ENCODE measurements around the gene KIAA1614.

The KIAA1614 gene

GRCh38 chr1:180896161-180896560 lies 16.5 kb upstream of the KIAA1614 start:
- ChIA-PET POLR2A (no interaction called here), CTCF (interaction anchor here (2.6 kb wide), 1 partner anchor 271 kb away, joined by 7 read pairs; no protein-coding TSS in a partner anchor)
- H3K4me3 ChIP-seq (ENCODE audit: low read depth, low read length) = no peak overlapping the region
- TF ChIP-seq, protein P1, sequence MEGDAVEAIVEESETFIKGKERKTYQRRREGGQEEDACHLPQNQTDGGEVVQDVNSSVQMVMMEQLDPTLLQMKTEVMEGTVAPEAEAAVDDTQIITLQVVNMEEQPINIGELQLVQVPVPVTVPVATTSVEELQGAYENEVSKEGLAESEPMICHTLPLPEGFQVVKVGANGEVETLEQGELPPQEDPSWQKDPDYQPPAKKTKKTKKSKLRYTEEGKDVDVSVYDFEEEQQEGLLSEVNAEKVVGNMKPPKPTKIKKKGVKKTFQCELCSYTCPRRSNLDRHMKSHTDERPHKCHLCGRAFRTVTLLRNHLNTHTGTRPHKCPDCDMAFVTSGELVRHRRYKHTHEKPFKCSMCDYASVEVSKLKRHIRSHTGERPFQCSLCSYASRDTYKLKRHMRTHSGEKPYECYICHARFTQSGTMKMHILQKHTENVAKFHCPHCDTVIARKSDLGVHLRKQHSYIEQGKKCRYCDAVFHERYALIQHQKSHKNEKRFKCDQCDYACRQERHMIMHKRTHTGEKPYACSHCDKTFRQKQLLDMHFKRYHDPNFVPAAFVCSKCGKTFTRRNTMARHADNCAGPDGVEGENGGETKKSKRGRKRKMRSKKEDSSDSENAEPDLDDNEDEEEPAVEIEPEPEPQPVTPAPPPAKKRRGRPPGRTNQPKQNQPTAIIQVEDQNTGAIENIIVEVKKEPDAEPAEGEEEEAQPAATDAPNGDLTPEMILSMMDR (IDR thresholded peaks at IDR 0.05; ENCODE audit: insufficient read depth, low read length, missing control alignments) = no peak
- no peak for DNase-seq (ENCODE audit: low read depth, low spot score)

- TF ChIP-seq, protein P1 (IDR thresholded peaks at IDR 0.05; ENCODE audit: insufficient read depth, low read length, missing control alignments) = no peak
- no peak for DNase-seq (ENCODE audit: low read depth, low spot score)
- H3K4me3 ChIP-seq (ENCODE audit: low read depth, low read length) = no peak overlapping the region
- ChIA-PET POLR2A (interaction anchor here (0.6 to 0.9 kb wide), 2 partner anchors 13 to 15 kb away, joined by 3 to 4 read pairs; no protein-coding TSS in a partner anchor), CTCF (interaction anchor here (0.7 to 3.1 kb wide), 8 partner anchors 13 to 383 kb away, joined by 3 to 12 read pairs (median 4); partner anchors contain the start of gene KIAA1614)
Measured at GRCh38 chr1:180898441-180899219, 14.1 kb upstream of the KIAA1614 start.

DNA sequence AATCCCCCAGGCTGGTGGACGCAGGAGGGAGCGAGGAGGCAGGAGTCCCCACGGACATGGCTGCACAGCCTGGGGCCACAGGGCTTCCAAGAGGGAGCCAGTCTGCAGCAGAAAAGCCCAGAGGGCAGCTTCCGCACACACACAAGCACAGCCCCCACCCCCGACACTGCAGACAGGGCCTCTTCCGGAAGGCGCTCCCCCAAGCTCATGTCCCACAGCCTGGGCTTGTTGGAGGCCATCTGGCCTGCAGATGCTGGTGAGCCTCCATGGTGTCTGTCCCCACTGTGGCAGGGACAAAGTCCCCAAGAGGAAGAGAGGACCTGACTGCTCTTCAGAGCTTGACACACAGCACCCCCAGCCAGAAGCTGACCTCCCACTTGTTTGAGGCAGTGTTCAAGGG lies 13.4 kb upstream of the KIAA1614 start:
- H3K4me3 ChIP-seq (ENCODE audit: low read depth, low read length) = no peak overlapping the region
- TF ChIP-seq, protein P1 (IDR thresholded peaks at IDR 0.05; ENCODE audit: insufficient read depth, low read length, missing control alignments) = no peak
- ChIA-PET POLR2A (no interaction called here), CTCF (interaction anchor here (0.7 to 3.1 kb wide), 6 partner anchors 14 to 384 kb away, joined by 3 to 12 read pairs (median 4); partner anchors contain the start of gene KIAA1614)
- DNase-seq (ENCODE audit: low read depth, low spot score) = no peak

- DNase-seq (ENCODE audit: low read depth, low spot score) = no peak
- CTCF ChIA-PET = interaction anchor here (0.8 to 1.7 kb wide), 5 partner anchors 12 to 386 kb away, joined by 3 to 7 read pairs (median 4); partner anchors contain the start of gene KIAA1614
- TF ChIP-seq, protein P1 (IDR thresholded peaks at IDR 0.05; ENCODE audit: insufficient read depth, low read length, missing control alignments) = no peak
- POLR2A ChIA-PET = no interaction called here
- no peak overlapping the region for H3K4me3 ChIP-seq (ENCODE audit: low read depth, low read length)
Measured at GRCh38 chr1:180901076-180901990, 11.4 kb upstream of the KIAA1614 start.

DNA sequence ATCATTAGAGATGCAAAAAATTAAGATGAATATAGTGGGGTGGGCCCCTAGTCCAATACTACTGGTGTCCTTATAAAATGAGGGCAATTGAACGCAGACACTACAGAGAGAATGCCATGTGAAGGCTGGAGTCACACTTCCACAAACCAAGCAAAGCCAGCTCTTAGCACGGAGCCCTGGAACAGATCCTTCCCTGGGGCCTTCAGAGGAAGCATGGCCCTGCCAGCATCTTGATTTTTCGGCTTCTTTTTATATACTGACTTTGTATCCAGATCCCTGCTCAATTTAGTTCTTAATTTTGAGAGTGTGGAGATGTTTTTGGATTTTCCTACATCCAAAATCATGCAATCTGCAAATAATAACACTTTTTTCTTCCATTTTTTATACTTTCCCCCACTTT lies 10.2 kb upstream of the KIAA1614 start:
- CTCF ChIA-PET = interaction anchor here (1.2 kb wide), 1 partner anchor 21 kb away, joined by 6 read pairs; no protein-coding TSS in a partner anchor
- H3K4me3 ChIP-seq (ENCODE audit: low read depth, low read length) = no peak overlapping the region
- TF ChIP-seq, protein P1 (IDR thresholded peaks at IDR 0.05; ENCODE audit: insufficient read depth, low read length, missing control alignments) = no peak
- POLR2A ChIA-PET = no interaction called here
- DNase-seq (ENCODE audit: low read depth, low spot score) = no peak

Measured in AG04449 (cell line).